ENCODE data around the gene BHMT2. TPM values are rescaled to one million over a fixed set of nuclear protein-coding genes. Genes with fewer than 3 reads are reported as not detected.

The BHMT2 gene
- polyA plus RNA-seq, 1 of the 3 experiments (the other 2 are of a cell fraction): not detected

DNA sequence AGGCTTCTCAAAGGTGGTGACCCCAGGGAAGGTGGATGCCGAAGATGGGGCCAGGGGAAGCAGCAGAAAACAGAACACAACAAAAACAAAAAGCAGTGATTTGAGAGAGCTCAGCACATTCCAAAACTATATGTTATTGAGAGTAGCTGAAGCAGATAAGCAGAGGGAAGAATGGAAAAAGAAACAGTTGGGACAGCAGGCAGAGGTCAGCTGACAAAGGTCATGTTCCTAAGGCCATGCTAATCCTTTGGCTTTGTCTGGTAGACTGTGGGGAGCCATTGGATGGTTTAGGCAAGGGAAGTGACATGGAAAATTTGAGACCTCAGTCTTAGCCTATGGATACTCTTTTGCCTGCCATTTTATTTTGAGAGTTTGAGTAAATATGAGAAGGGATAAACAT is 14.6 kb upstream of the BHMT2 start:
- Histone ChIP-seq H3F3A (replicated peaks; ENCODE audit: insufficient read depth) (no peaks in the 10 kb centered on the region), H3K4me2 (no peak overlapping the region), H3K4me1 (ENCODE audit: control insufficient read depth in 1 of 2, insufficient read depth in 2 of 2, low read depth in 1 of 2, low read length in 1 of 2) (no peaks in the 10 kb centered on the region), H3K9me2 (no peaks in the 10 kb centered on the region), H3K4me3 (ENCODE audit: low read depth in 2 of 2, low read length in 1 of 2) (no peak overlapping the region), H2AFZ (ENCODE audit: low read depth) (no peak overlapping the region), H3K9me3 (no peaks in the 10 kb centered on the region), H3K27ac (ENCODE audit: low read depth in 2 of 2, low read length in 1 of 2) (no peak overlapping the region), H3K36me3 (replicated peaks in 1 of 2; ENCODE audit: control insufficient read depth in 1 of 2, insufficient read depth in 2 of 2, low read length in 1 of 2) (no peaks in the 10 kb centered on the region), H3K79me2 (ENCODE audit: insufficient read depth) (no peaks in the 10 kb centered on the region), H4K20me1 (ENCODE audit: insufficient read depth) (no peaks in the 10 kb centered on the region), H3K9ac (no peak overlapping the region), H3K27me3 (ENCODE audit: insufficient read depth) (no peaks in the 10 kb centered on the region; the same call in 1 of the 2 replicates)
- POLR2A ChIA-PET: no interaction called here
- 52% methylated on average over 1 of the region's 1 CpG for WGBS (ENCODE audit: low lambda C conversion rate)
- no peak for DNase-seq
- CTCF ChIA-PET: interaction anchor here (0.6 to 1.4 kb wide), 3 partner anchors 30 to 1640 kb away, joined by 3 to 4 read pairs (median 3); no protein-coding TSS in a partner anchor
- TF ChIP-seq SIN3A (IDR thresholded peaks at IDR 0.05; ENCODE audit: borderline replicate concordance, low read depth, low read length): no peak
- TF ChIP-seq GABPA (IDR thresholded peaks at IDR 0.05; ENCODE audit: low read depth): no peak
- no peak for TF ChIP-seq EP300 (IDR thresholded peaks at IDR 0.05; ENCODE audit: borderline replicate concordance in 1 of 2, low read depth in 1 of 2, low read length in 1 of 2)
- TF ChIP-seq, protein P1, sequence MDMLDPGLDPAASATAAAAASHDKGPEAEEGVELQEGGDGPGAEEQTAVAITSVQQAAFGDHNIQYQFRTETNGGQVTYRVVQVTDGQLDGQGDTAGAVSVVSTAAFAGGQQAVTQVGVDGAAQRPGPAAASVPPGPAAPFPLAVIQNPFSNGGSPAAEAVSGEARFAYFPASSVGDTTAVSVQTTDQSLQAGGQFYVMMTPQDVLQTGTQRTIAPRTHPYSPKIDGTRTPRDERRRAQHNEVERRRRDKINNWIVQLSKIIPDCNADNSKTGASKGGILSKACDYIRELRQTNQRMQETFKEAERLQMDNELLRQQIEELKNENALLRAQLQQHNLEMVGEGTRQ (IDR thresholded peaks at IDR 0.05; ENCODE audit: borderline replicate concordance, low read depth, low read length): no peak
- TF ChIP-seq, protein P2, sequence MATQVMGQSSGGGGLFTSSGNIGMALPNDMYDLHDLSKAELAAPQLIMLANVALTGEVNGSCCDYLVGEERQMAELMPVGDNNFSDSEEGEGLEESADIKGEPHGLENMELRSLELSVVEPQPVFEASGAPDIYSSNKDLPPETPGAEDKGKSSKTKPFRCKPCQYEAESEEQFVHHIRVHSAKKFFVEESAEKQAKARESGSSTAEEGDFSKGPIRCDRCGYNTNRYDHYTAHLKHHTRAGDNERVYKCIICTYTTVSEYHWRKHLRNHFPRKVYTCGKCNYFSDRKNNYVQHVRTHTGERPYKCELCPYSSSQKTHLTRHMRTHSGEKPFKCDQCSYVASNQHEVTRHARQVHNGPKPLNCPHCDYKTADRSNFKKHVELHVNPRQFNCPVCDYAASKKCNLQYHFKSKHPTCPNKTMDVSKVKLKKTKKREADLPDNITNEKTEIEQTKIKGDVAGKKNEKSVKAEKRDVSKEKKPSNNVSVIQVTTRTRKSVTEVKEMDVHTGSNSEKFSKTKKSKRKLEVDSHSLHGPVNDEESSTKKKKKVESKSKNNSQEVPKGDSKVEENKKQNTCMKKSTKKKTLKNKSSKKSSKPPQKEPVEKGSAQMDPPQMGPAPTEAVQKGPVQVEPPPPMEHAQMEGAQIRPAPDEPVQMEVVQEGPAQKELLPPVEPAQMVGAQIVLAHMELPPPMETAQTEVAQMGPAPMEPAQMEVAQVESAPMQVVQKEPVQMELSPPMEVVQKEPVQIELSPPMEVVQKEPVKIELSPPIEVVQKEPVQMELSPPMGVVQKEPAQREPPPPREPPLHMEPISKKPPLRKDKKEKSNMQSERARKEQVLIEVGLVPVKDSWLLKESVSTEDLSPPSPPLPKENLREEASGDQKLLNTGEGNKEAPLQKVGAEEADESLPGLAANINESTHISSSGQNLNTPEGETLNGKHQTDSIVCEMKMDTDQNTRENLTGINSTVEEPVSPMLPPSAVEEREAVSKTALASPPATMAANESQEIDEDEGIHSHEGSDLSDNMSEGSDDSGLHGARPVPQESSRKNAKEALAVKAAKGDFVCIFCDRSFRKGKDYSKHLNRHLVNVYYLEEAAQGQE (IDR thresholded peaks at IDR 0.05; ENCODE audit: low read depth, low read length): no peak
- TF ChIP-seq, protein P3, sequence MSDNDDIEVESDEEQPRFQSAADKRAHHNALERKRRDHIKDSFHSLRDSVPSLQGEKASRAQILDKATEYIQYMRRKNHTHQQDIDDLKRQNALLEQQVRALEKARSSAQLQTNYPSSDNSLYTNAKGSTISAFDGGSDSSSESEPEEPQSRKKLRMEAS (IDR thresholded peaks at IDR 0.05; ENCODE audit: low read depth): no peak
- TF ChIP-seq MXI1 (IDR thresholded peaks at IDR 0.05; ENCODE audit: low read depth, low read length): no peak

DNA sequence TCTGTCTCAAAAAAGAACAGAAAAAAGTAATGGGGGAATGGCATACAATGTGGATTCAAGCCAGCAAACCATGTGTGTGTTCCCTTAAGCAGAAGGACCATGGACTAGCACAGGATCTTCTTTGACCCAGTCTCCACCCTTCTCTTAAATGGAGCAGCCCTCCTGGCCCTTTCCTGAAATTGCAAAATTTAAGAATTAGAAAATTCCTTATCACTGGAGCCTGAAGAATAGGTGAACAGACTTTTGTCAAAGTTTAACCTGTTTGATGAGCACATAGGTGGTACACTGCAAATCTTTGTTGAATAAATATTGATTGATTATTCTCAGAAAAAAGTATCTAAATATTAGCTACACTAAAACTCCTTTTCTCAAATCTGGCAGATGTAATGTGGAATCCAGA is 12.7 kb upstream of the BHMT2 start:
- Histone ChIP-seq H3K9me3 (no peaks in the 10 kb centered on the region), H3K9me2 (no peaks in the 10 kb centered on the region), H3K36me3 (replicated peaks in 1 of 2; ENCODE audit: control insufficient read depth in 1 of 2, insufficient read depth in 2 of 2, low read length in 1 of 2) (no peaks in the 10 kb centered on the region), H3K4me3 (ENCODE audit: low read depth in 2 of 2, low read length in 1 of 2) (no peak overlapping the region), H3K4me2 (no peak overlapping the region), H4K20me1 (ENCODE audit: insufficient read depth) (no peaks in the 10 kb centered on the region), H3F3A (replicated peaks; ENCODE audit: insufficient read depth) (no peaks in the 10 kb centered on the region), H3K27me3 (ENCODE audit: insufficient read depth) (no peaks in the 10 kb centered on the region; the same call in 1 of the 2 replicates), H3K9ac (no peak overlapping the region), H3K27ac (ENCODE audit: low read depth in 2 of 2, low read length in 1 of 2) (no peak overlapping the region), H2AFZ (ENCODE audit: low read depth) (no peak overlapping the region), H3K4me1 (ENCODE audit: control insufficient read depth in 1 of 2, insufficient read depth in 2 of 2, low read depth in 1 of 2, low read length in 1 of 2) (no peaks in the 10 kb centered on the region), H3K79me2 (ENCODE audit: insufficient read depth) (no peaks in the 10 kb centered on the region)
- no peak for DNase-seq
- ChIA-PET CTCF (interaction anchor here (1.0 kb wide), 2 partner anchors 10 to 32 kb away, joined by 3 read pairs; no protein-coding TSS in a partner anchor), POLR2A (no interaction called here)
- TF ChIP-seq FOXM1 (IDR thresholded peaks at IDR 0.05; ENCODE audit: low read depth) (no peak), GATA2 (CRISPR knock-in tag; IDR thresholded peaks at IDR 0.05) (no peak), SMC3 (IDR thresholded peaks at IDR 0.05; ENCODE audit: low read depth, low read length) (no peak), EZH2phosphoT487 (IDR thresholded peaks at IDR 0.05; ENCODE audit: borderline replicate concordance, low read depth) (no peak), RXRA (IDR thresholded peaks at IDR 0.05; ENCODE audit: borderline replicate concordance, low read depth) (no peak), FOSL2 (IDR thresholded peaks at IDR 0.05; ENCODE audit: borderline replicate concordance, low read depth) (no peak), SIN3A (IDR thresholded peaks at IDR 0.05; ENCODE audit: borderline replicate concordance, low read depth, low read length) (no peak), RAD21 (IDR thresholded peaks at IDR 0.05; ENCODE audit: low read length) (no peak), NRF1 (IDR thresholded peaks at IDR 0.05; ENCODE audit: low read depth, low read length) (no peak), MEF2A (IDR thresholded peaks at IDR 0.05; ENCODE audit: borderline replicate concordance, low read depth) (no peak)
- TF ChIP-seq, protein P3 (IDR thresholded peaks at IDR 0.05; ENCODE audit: low read depth): no peak
- TF ChIP-seq, protein P4, sequence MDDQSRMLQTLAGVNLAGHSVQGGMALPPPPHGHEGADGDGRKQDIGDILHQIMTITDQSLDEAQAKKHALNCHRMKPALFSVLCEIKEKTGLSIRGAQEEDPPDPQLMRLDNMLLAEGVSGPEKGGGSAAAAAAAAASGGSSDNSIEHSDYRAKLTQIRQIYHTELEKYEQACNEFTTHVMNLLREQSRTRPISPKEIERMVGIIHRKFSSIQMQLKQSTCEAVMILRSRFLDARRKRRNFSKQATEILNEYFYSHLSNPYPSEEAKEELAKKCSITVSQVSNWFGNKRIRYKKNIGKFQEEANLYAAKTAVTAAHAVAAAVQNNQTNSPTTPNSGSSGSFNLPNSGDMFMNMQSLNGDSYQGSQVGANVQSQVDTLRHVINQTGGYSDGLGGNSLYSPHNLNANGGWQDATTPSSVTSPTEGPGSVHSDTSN (IDR thresholded peaks at IDR 0.05): no peak
- TF ChIP-seq, protein P5, sequence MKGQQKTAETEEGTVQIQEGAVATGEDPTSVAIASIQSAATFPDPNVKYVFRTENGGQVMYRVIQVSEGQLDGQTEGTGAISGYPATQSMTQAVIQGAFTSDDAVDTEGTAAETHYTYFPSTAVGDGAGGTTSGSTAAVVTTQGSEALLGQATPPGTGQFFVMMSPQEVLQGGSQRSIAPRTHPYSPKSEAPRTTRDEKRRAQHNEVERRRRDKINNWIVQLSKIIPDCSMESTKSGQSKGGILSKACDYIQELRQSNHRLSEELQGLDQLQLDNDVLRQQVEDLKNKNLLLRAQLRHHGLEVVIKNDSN (IDR thresholded peaks at IDR 0.05; ENCODE audit: borderline replicate concordance, low read depth): no peak
- TF ChIP-seq, protein P6, sequence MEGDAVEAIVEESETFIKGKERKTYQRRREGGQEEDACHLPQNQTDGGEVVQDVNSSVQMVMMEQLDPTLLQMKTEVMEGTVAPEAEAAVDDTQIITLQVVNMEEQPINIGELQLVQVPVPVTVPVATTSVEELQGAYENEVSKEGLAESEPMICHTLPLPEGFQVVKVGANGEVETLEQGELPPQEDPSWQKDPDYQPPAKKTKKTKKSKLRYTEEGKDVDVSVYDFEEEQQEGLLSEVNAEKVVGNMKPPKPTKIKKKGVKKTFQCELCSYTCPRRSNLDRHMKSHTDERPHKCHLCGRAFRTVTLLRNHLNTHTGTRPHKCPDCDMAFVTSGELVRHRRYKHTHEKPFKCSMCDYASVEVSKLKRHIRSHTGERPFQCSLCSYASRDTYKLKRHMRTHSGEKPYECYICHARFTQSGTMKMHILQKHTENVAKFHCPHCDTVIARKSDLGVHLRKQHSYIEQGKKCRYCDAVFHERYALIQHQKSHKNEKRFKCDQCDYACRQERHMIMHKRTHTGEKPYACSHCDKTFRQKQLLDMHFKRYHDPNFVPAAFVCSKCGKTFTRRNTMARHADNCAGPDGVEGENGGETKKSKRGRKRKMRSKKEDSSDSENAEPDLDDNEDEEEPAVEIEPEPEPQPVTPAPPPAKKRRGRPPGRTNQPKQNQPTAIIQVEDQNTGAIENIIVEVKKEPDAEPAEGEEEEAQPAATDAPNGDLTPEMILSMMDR (IDR thresholded peaks at IDR 0.05): no peak

Data from SK-N-SH (cell line).